Ascending aorta (tissue), 2 donors: Measurements from ENCODE around the gene TNFRSF25. TPM values are rescaled to one million over a fixed set of nuclear protein-coding genes. Genes with fewer than 3 reads are reported as not detected.

Source experiments
- DNase-seq, 2 donors: peaks; one replicate each; pipeline ENCODE4 v3.0.0-alpha.2; 2019; ENCODE audit warnings: low spot score in 2 of 2
- H3K27ac ChIP-seq, 2 donors: fragments of 200-600 bp; sonication (generic); one replicate each; pipeline ENCODE4 v1.5.1; 2016 to 2017; ENCODE audit warnings: mild to moderate bottlenecking in 1 of 2
- H3K27me3 ChIP-seq: fragments of 200-600 bp; sonication (generic); one replicate; pipeline ENCODE4 v1.5.1; 2017
- H3K36me3 ChIP-seq, 2 donors: fragments of 200-600 bp; sonication (generic); one replicate each; pipeline ENCODE4 v1.5.1; 2016
- H3K4me1 ChIP-seq, 2 donors: fragments of 200-600 bp; sonication (generic); one replicate each; pipeline ENCODE4 v1.5.1; 2016 to 2017; ENCODE audit warnings: mild to moderate bottlenecking in 1 of 2
- H3K4me3 ChIP-seq, 2 donors: fragments of 200-600 bp; sonication (generic); one replicate each; pipeline ENCODE4 v1.5.1; 2016 to 2017; ENCODE audit warnings: mild to moderate bottlenecking in 1 of 2
- H3K9me3 ChIP-seq, 2 donors: fragments of 200-600 bp; sonication (generic); one replicate each; pipeline ENCODE4 v1.5.1; 2016
- CTCF ChIP-seq, 3 experiments: fragments of 200-600 bp in 2 of 3; fragments of 450-650 bp in 1 of 3; sonication (generic) in 2 of 3; IDR thresholded peaks; one replicate each; pipeline ENCODE4 v1.5.1; 2016 to 2019; ENCODE audit warnings: antibody characterized with exemption in 3 of 3, mild to moderate bottlenecking in 1 of 3, moderate library complexity in 1 of 3
- intact Hi-C: fragments of 100-400 bp; cut with DNase I; formaldehyde crosslinking; loops from one replicate; pipeline ENCODE4 v1.15.1; 2023
- total RNA-seq: library from RNA; depleted of rRNA; stranded (reverse); fragments of >200 nt; gene quantifications from one replicate; pipeline ENCODE4 v1.1.0, GENCODE V29; 2016

TNFRSF25 gene
- total RNA-seq, 1 donor from 2014 or later: 18.0 TPM

- Histone ChIP-seq H3K4me1 (peaks cover 22 to 50% of the 10 kb centered on the region in 2 donors), H3K36me3 (no peaks in the 10 kb centered on the region), H3K27ac (peak overlapping the region; percentile 79 to 80), H3K4me3 (peak overlapping the region in 1 of 2 donors; percentile 3), H3K27me3 (no peaks in the 10 kb centered on the region), H3K9me3 (no peaks in the 10 kb centered on the region)
- no peak for DNase-seq
- TF ChIP-seq CTCF (IDR thresholded peaks at IDR 0.05): no peak
- intact Hi-C loops: no loop called here
Measured at GRCh38 chr1:6501279-6501813, 35.4 kb upstream of the TNFRSF25 start.

DNA sequence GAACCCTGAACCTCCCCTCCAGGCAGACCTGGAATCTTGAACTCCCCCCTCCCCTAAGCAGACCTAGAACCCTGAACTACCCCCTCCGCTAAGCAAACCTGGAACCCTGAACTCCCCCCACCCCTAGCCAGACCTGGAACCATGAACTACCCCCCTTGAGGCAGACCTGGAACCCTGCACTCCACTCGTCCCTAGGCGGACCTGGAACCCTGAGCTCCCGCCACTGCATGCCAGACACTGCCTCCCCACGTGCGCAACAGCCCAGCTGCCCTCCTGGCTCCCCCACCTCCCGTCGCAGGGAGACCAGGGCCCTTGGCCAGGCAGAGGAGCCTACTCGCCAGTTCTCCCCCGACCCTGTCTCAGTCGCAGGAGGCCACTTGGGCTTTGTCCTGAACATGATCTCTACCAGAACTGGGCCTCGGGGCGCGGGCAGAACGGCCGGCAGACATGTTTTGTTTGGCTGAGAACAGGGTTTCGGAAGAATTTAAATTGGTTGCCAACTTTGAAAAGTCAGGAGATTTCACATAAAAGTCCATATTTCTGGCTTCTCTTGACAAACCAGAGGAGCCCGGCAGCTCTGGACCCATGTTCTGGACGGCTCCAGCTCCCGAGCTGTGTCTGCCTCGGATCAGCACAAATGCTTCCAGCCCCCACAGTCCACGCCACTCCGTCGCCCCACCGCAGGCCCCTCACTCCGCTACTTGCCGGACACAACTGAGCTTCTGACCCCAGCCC lies 34.7 kb upstream of the TNFRSF25 start:
- Histone ChIP-seq H3K9me3 (no peaks in the 10 kb centered on the region), H3K4me3 (peak overlapping the region in 1 of 2 donors; percentile 3), H3K27me3 (no peaks in the 10 kb centered on the region), H3K4me1 (peaks cover 24 to 53% of the 10 kb centered on the region in 2 donors), H3K27ac (peak overlapping the region; percentile 79 to 80), H3K36me3 (no peaks in the 10 kb centered on the region)
- TF ChIP-seq CTCF (IDR thresholded peaks at IDR 0.05): no peak
- intact Hi-C loops: no loop called here
- peak in 1 of 2 donors; percentile 78 for DNase-seq

DNA sequence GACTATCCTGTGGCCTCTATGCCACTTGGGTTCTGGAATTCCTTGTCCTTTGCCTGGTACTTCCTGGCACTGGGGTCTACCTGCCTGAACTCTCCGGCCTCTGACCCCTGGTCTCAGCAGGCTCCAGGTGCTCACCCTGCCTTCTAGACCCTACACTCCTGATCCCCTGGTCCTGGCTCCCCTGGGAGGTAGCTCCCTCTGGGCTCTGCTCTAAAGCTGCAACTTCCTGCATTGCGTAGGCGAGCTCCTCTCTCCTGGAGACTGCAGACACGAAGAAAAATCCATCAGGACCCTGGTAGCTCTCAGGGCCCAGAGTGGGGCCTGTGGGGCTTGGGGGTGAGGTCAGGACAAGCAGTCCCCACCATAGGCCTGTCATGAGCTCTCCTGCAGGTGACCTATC lies 33.3 kb upstream of the TNFRSF25 start:
- no peaks in the 10 kb centered on the region for H3K27me3 ChIP-seq
- H3K27ac ChIP-seq: peak overlapping the region in 1 of 2 donors; percentile 48
- no peak for TF ChIP-seq CTCF (IDR thresholded peaks at IDR 0.05)
- H3K4me1 ChIP-seq: peaks cover 24 to 53% of the 10 kb centered on the region in 2 donors
- no peaks in the 10 kb centered on the region for H3K36me3 ChIP-seq
- no peak overlapping the region for H3K4me3 ChIP-seq
- no peaks in the 10 kb centered on the region for H3K9me3 ChIP-seq
- intact Hi-C loops: no loop called here
- no peak for DNase-seq

GRCh38 chr1:6498576-6499111 lies 32.7 kb upstream of the TNFRSF25 start:
- Histone ChIP-seq H3K4me3 (no peak overlapping the region), H3K27ac (peak overlapping the region; percentile 5 to 48), H3K36me3 (no peaks in the 10 kb centered on the region), H3K9me3 (no peaks in the 10 kb centered on the region), H3K27me3 (no peaks in the 10 kb centered on the region), H3K4me1 (peaks cover 24 to 53% of the 10 kb centered on the region in 2 donors)
- no peak for DNase-seq
- TF ChIP-seq CTCF (IDR thresholded peaks at IDR 0.05): no peak
- intact Hi-C loops: no loop called here

DNA sequence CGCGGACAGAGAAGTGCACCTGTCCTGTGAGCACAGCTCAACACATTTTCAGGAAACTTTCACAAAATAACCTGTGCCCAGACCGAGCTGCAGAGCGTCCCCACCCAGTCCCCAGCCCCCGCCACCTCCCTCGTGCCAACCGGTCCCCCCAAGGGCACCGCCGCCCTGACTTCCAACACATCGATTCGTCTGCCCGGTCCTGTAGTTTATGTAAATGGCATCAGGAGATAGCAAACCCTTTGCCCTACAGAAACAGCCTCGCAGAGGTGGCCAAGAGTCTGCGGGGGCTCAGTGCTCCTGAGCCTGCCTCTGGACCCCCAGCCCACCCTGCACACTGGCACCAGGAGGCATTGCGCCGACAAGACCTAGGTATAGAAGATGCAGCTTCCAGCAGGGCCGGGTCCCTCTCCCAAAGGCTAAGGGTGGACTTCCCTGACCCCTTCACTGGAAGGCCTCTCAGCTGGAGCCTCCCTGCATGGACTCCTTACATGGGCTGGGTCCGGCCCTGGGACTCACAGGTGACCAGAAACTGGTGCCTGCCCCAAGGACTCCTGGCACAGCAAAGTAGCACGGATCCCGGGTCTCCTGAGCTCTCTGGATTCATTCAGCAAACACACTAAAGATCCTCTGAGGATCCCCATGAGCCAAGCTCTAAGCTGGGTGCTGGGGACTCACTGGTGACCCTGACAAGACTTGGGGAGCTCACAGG lies 32.0 kb upstream of the TNFRSF25 start:
- Histone ChIP-seq H3K4me3 (peak overlapping the region; percentile 66 to 86), H3K36me3 (no peaks in the 10 kb centered on the region), H3K27me3 (no peaks in the 10 kb centered on the region), H3K27ac (peak overlapping the region; percentile 33 to 48), H3K4me1 (peaks cover 24 to 51% of the 10 kb centered on the region in 2 donors), H3K9me3 (no peaks in the 10 kb centered on the region)
- TF ChIP-seq CTCF (IDR thresholded peaks at IDR 0.05): no peak
- DNase-seq: no peak
- intact Hi-C loops: no loop called here
